Esophagus muscularis mucosa (tissue), 4 donors: ENCODE results near the gene ABCB8. TPM values are rescaled to one million over a fixed set of nuclear protein-coding genes. Genes with fewer than 3 reads are reported as not detected.

ENCODE experiments used
- DNase-seq: peaks from one replicate; pipeline ENCODE4 v3.0.0-alpha.2; 2017; ENCODE audit errors: extremely low spot score
- H3K27ac ChIP-seq, 4 donors: fragments of 200-600 bp; sonication (generic); replicated peaks in 1 of 4; 1 replicate in 3 of 4; 2 replicates in 1 of 4; pipeline ENCODE4 v1.5.1; 2016 to 2019; ENCODE audit warnings: mild to moderate bottlenecking in 1 of 4
- H3K27me3 ChIP-seq, 4 donors: fragments of 200-600 bp; sonication (generic); one replicate each; pipeline versions ENCODE4 v1.5.1 to v1.6.0; 2016 to 2019
- H3K36me3 ChIP-seq, 4 donors: fragments of 200-600 bp; sonication (generic); one replicate each; pipeline ENCODE4 v1.5.1; 2016 to 2019
- H3K4me1 ChIP-seq, 4 donors: fragments of 200-600 bp; sonication (generic); one replicate each; pipeline ENCODE4 v1.5.1; 2016 to 2019
- H3K4me3 ChIP-seq, 4 donors: fragments of 200-600 bp; sonication (generic); 1 replicate in 2 of 4; 2 replicates in 2 of 4; pipeline ENCODE4 v1.5.1; 2016 to 2019; ENCODE audit warnings: mild to moderate bottlenecking in 4 of 4, moderate library complexity in 1 of 4
- H3K9me3 ChIP-seq, 4 donors: fragments of 200-600 bp; sonication (generic); 1 replicate in 3 of 4; 2 replicates in 1 of 4; pipeline ENCODE4 v1.5.1; 2016 to 2019
- CTCF ChIP-seq, 3 experiments: fragments of 200-600 bp in 2 of 3; fragments of 450-650 bp in 1 of 3; sonication (generic) in 2 of 3; IDR thresholded peaks; one replicate each; pipeline ENCODE4 v1.5.1; 2017 to 2019; ENCODE audit warnings: antibody characterized with exemption in 3 of 3, mild to moderate bottlenecking in 2 of 3, moderate library complexity in 1 of 3
- EP300 ChIP-seq: sonication (generic); formaldehyde crosslinking; IDR thresholded peaks from one replicate; pipeline ENCODE4 v1.6.1; 2017; ENCODE audit warnings: antibody characterized with exemption
- POLR2A ChIP-seq: fragments of 450-650 bp; IDR thresholded peaks from one replicate; pipeline ENCODE4 v1.6.1; 2017; ENCODE audit warnings: antibody characterized with exemption, moderate library complexity, mild to moderate bottlenecking, low read depth
- POLR2AphosphoS5 ChIP-seq, 2 donors: sonication (generic); formaldehyde crosslinking; IDR thresholded peaks; one replicate each; pipeline ENCODE4 v1.6.1; 2017; ENCODE audit warnings: antibody characterized with exemption in 2 of 2
- WGBS: methylation state at CpG from one replicate; pipeline ENCODE4 v1.1.5; 2018; 5-methylcytosine and 5-hydroxymethylcytosine counted together
- intact Hi-C: fragments of 100-400 bp; cut with DNase I; formaldehyde crosslinking; loops from one replicate; pipeline ENCODE4 v1.15.1; 2023
- total RNA-seq, 4 donors: library from RNA; depleted of rRNA; stranded (reverse); fragments of >200 nt; gene quantifications; one replicate each; pipeline versions ENCODE4 v1.1.0 to v1.2.1, GENCODE V29; 2016

Gene ABCB8
- total RNA-seq, 4 donors from 2014 or later, result 13.1 to 25.3 (median 19.9) TPM

GRCh38 chr7:151087245-151088018 lies 59.2 kb downstream of the ABCB8 start:
- 0% methylated on average over 28 of the region's 70 CpGs for WGBS
- H3K27me3 ChIP-seq, result no peaks in the 10 kb centered on the region
- H3K36me3 ChIP-seq, result peaks cover 0 to 7% (median 2%) of the 10 kb centered on the region in 4 donors
- no peaks in the 10 kb centered on the region for H3K9me3 ChIP-seq
- intact Hi-C loops, result no loop called here
- no peak for TF ChIP-seq POLR2A
- no peak for TF ChIP-seq EP300
- peak; percentile 6 to 32 for TF ChIP-seq POLR2AphosphoS5 (IDR thresholded peaks at IDR 0.05)
- TF ChIP-seq CTCF (IDR thresholded peaks at IDR 0.05), result peak; percentile 35 to 42 (median 40)
- peak overlapping the region; percentile 77 to 89 (median 80) for H3K4me3 ChIP-seq
- H3K27ac ChIP-seq, result peak overlapping the region; percentile 88 to 91 (median 90)
- peaks cover 60 to 74% (median 71%) of the 10 kb centered on the region in 4 donors for H3K4me1 ChIP-seq
- DNase-seq, result no peak

- Histone ChIP-seq H3K4me1 (peaks cover 63 to 77% (median 69%) of the 10 kb centered on the region in 4 donors), H3K9me3 (no peaks in the 10 kb centered on the region), H3K36me3 (peaks cover 0 to 7% (median 2%) of the 10 kb centered on the region in 4 donors), H3K27ac (peak overlapping the region; percentile 88 to 91 (median 90)), H3K4me3 (peak overlapping the region; percentile 77 to 89 (median 80)), H3K27me3 (no peaks in the 10 kb centered on the region)
- no peak for DNase-seq
- TF ChIP-seq POLR2A (no peak), POLR2AphosphoS5 (IDR thresholded peaks at IDR 0.05) (no peak), EP300 (no peak), CTCF (IDR thresholded peaks at IDR 0.05) (no peak)
- intact Hi-C loops, result no loop called here
- WGBS, result 33% methylated on average over 15 of the region's 16 CpGs
Observed at GRCh38 chr7:151088019-151088855, 60.0 kb downstream of the ABCB8 start.

GRCh38 chr7:151088856-151089699 lies 60.8 kb downstream of the ABCB8 start:
- TF ChIP-seq EP300 (no peak), POLR2A (no peak), CTCF (IDR thresholded peaks at IDR 0.05) (no peak), POLR2AphosphoS5 (IDR thresholded peaks at IDR 0.05) (peak; percentile 69 to 70)
- H3K4me3 ChIP-seq, result peak overlapping the region; percentile 77 to 89 (median 80)
- peaks cover 58 to 79% (median 67%) of the 10 kb centered on the region in 4 donors for H3K4me1 ChIP-seq
- WGBS, result 23% methylated on average over 27 of the region's 30 CpGs
- DNase-seq, result no peak
- intact Hi-C loops, result no loop called here
- H3K9me3 ChIP-seq, result no peaks in the 10 kb centered on the region
- H3K27me3 ChIP-seq, result no peaks in the 10 kb centered on the region
- peaks cover 0 to 10% (median 2%) of the 10 kb centered on the region in 4 donors for H3K36me3 ChIP-seq
- peak overlapping the region; percentile 88 to 91 (median 90) for H3K27ac ChIP-seq
